GM19043 (cell line): ENCODE measurements around the gene NUBPL.

Experiments
- ATAC-seq: cut with Tn5 transposase; IDR thresholded peaks from one replicate; pipeline ENCODE4 v1.9.1; 2021; ENCODE audit warnings: low read depth; ENCODE audit not compliant: unreplicated experiment

Gene NUBPL

GRCh38 chr14:31898838-31899528, 337.8 kb downstream of the NUBPL start:
- no peak for ATAC-seq

DNA sequence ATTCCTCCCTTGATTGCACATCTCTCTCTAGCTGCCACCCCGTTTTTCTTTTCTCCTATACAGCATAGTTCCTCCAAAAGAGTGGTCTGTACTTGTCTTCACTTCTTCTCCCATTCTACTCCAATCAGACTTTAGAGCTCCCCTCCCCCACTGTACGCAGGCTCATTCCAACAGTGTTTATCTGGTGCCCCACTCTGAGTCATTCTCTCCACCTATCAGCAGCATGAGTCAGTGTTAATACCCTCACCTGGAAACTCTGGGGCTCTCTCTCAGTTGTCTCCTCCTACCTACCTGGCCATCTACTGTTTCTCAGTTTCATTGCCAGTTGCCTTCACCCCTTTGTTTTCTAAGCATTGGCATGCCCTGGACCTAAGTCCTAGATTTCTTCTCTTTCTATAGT, 340.8 kb downstream of the NUBPL start:
- ATAC-seq = no peak

DNA sequence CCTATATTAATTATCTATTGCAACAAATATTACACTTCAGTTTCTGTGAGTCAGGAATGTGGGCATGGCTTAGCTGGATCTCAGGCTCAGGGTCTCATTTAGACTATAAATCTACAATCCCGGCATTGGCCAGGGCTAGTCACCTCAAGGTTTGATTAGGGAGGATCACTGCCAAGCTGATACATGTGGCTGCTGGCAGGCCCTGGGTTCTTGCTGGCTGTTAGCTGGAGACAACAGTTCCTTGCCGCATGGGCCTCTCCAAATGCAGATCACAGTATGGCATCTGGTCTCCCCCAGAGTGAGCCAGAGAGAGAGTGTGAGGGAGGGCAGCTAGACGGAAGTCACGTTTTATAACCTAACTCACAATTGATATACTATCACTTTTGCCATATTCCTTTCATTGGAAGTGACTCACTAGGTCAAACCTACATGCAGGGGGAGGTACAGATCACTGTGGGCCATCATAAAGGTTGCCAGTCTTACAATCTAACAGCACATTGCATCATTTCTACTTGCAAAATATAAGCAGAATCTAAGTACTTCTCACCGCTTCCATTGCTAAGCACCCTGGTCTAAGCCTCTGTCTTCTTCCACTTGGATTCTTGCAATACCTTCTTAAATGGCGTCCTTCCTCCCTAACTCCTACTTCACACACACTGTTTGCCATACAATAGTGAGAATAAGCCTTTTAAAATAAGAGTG, 341.9 kb downstream of the NUBPL start:
- no peak for ATAC-seq

DNA sequence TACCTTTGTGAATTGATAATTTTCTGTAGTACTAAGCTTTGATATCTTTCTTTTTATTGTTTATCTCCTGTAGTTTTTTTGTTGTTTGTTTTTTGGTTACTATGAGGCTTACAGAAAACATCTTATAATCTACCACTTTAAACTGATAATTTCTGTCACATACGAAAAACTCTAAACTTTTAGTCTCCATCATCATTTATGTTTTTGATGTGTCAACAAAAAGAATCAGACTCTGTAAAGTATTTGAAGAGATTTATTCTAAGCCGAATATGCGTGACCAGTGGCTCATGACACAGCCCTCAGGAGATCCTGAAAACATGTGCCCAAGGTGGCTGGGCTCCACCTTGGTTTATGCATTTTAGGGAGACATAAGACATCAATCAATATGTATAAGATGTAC, 348.8 kb downstream of the NUBPL start:
- no peak for ATAC-seq
